CD4-positive, alpha-beta T cell treated with Interleukin-2 at 100 ng/mL for 4 hours (primary cell): ENCODE results near the gene CNOT6L.

Experiments
- DNase-seq: peaks from one replicate; pipeline ENCODE4 v3.0.0-alpha.2; 2020; ENCODE audit warnings: low spot score

The CNOT6L gene

GRCh38 chr4:77712675-77713074 is 106.5 kb downstream of the CNOT6L start:
- DNase-seq = no peak

GRCh38 chr4:77711469-77711868 is 107.7 kb downstream of the CNOT6L start:
- no peak for DNase-seq

- DNase-seq = no peak
Measured at GRCh38 chr4:77710684-77711083, 108.5 kb downstream of the CNOT6L start.

GRCh38 chr4:77710059-77710458 is 109.1 kb downstream of the CNOT6L start:
- DNase-seq = no peak

- no peak for DNase-seq
Measured at GRCh38 chr4:77706717-77707116, 112.5 kb downstream of the CNOT6L start.

- no peak for DNase-seq
Measured at GRCh38 chr4:77703666-77704065, 115.5 kb downstream of the CNOT6L start.

- no peak for DNase-seq
Measured at GRCh38 chr4:77701121-77701520, 118.0 kb downstream of the CNOT6L start.

- no peak for DNase-seq
Measured at GRCh38 chr4:77699731-77700210, 119.4 kb downstream of the CNOT6L start.

- no peak for DNase-seq
Measured at GRCh38 chr4:77697860-77698590, 121.1 kb downstream of the CNOT6L start.

- DNase-seq = no peak
Measured at GRCh38 chr4:77695774-77696173, 123.4 kb downstream of the CNOT6L start.

GRCh38 chr4:77692847-77693432 is 126.2 kb downstream of the CNOT6L start:
- DNase-seq = no peak

GRCh38 chr4:77681792-77682191 is 137.4 kb downstream of the CNOT6L start:
- no peak for DNase-seq

GRCh38 chr4:77676842-77677241 is 142.3 kb downstream of the CNOT6L start:
- DNase-seq = no peak

GRCh38 chr4:77671051-77671450 is 148.1 kb downstream of the CNOT6L start:
- no peak for DNase-seq

- no peak for DNase-seq
Measured at GRCh38 chr4:77669946-77670590, 149.1 kb downstream of the CNOT6L start.

- no peak for DNase-seq
Measured at GRCh38 chr4:77665381-77666069, 153.6 kb downstream of the CNOT6L start.
